WERI-Rb-1 (cell line): ENCODE data around the gene ZBTB20.

ENCODE experiments used
- DNase-seq: peaks from one replicate; pipeline ENCODE4 v3.0.0-alpha.2; 2020
- H3K27ac ChIP-seq: fragments of 250-450 bp; sonication (Bioruptor Pico); 2 replicates; pipeline ENCODE4 v1.5.1; 2020; ENCODE audit warnings: mild to moderate bottlenecking, moderate library complexity
- H3K27me3 ChIP-seq: fragments of 250-450 bp; sonication (Bioruptor Pico); 2 replicates; pipeline ENCODE4 v1.5.1; 2021; ENCODE audit warnings: mild to moderate bottlenecking, low read depth, moderate library complexity; ENCODE audit not compliant: insufficient read depth, severe bottlenecking
- H3K36me3 ChIP-seq: fragments of 250-450 bp; sonication (Bioruptor Pico); 2 replicates; pipeline ENCODE4 v1.5.1; 2020; ENCODE audit warnings: mild to moderate bottlenecking, moderate library complexity
- H3K4me3 ChIP-seq: 2 replicates; pipeline ENCODE4 v1.5.1; 2011; ENCODE audit warnings: low read depth, mild to moderate bottlenecking, control low read depth, low read length
- H3K9me3 ChIP-seq: fragments of 250-450 bp; sonication (Bioruptor Pico); 2 replicates; pipeline ENCODE4 v1.5.1; 2021; ENCODE audit warnings: mild to moderate bottlenecking, moderate library complexity; ENCODE audit not compliant: severe bottlenecking
- CTCF ChIP-seq: IDR thresholded peaks from 2 replicates; pipeline ENCODE4 v1.5.1; 2011; ENCODE audit warnings: low read depth, mild to moderate bottlenecking, control low read depth, inconsistent platforms, low read length

ZBTB20 gene

GRCh38 chr3:114332342-114333179 is 814.5 kb downstream of the ZBTB20 start:
- no peak for TF ChIP-seq CTCF
- no peaks in the 10 kb centered on the region for H3K36me3 ChIP-seq
- no peak overlapping the region for H3K27ac ChIP-seq
- no peak for DNase-seq
- H3K27me3 ChIP-seq = no peaks in the 10 kb centered on the region
- no peaks in the 10 kb centered on the region for H3K9me3 ChIP-seq
- no peak overlapping the region for H3K4me3 ChIP-seq

DNA sequence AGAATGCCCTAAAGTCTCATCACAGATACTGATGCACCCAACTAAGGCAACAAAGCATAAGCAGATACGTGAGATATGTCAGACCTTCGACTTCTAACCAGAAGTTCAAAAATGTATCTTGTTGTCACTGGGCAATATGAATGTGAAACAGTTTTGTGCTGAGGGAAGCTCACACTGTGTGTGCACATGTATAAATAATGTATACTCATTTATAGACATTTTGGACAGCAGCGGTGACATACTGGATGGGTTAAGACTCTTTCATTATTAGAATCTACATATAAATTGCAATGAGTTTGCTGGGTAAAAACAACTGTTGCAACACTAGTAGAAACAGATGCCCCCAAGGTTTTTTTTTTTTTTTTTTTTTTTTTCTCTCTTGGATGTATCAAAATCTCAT is 815.4 kb downstream of the ZBTB20 start:
- Histone ChIP-seq H3K36me3 (no peaks in the 10 kb centered on the region), H3K27me3 (no peaks in the 10 kb centered on the region), H3K27ac (no peak overlapping the region), H3K9me3 (no peaks in the 10 kb centered on the region), H3K4me3 (no peak overlapping the region)
- TF ChIP-seq CTCF = no peak
- DNase-seq = no peak

DNA sequence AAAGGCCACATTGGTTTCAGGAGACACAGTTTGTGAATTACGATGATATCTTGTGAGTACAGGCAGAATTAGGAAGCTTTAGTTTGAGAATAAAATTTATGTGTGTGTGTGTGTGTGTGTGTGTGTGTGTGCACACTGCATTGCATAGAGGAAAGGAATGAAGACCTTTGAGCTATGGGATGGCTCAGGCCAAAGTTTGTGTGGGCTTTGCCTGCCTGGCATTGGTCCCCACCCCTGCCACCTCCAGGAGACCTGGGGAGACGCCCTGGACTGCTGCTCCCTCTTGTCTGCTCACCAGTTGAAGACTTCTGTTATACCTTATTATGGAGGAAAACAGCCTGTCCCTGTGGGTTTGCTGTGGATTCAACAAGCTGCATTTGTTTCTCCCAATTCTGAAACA is 816.1 kb downstream of the ZBTB20 start:
- no peaks in the 10 kb centered on the region for H3K9me3 ChIP-seq

DNA sequence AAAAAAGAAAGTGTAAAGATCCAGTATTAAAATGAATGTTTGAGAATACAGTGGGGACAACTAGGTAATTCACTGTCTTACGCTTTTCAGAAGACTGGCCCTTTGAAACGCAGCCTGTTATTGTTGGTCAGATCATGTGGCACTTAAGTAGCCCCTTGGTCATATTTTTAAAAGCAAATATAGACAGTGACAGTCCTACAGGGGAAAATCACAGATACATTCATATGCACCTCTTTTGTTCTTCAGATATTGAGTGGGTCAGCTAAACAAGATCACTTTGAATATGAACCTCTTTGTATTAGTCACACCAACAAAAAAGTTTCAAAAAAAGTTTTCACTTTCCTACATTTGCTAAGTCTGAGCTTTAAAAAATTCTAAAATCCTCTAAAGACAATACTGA is 817.3 kb downstream of the ZBTB20 start:
- Histone ChIP-seq H3K27me3 (no peaks in the 10 kb centered on the region), H3K27ac (no peak overlapping the region), H3K9me3 (no peaks in the 10 kb centered on the region), H3K36me3 (no peaks in the 10 kb centered on the region), H3K4me3 (no peak overlapping the region)
- DNase-seq = no peak
- no peak for TF ChIP-seq CTCF

More for the DNA sequence above, 816.1 kb downstream of the ZBTB20 start:
- TF ChIP-seq CTCF = no peak
- Histone ChIP-seq H3K4me3 (no peak overlapping the region), H3K27me3 (no peaks in the 10 kb centered on the region), H3K36me3 (no peaks in the 10 kb centered on the region), H3K27ac (no peak overlapping the region)
- no peak for DNase-seq

DNA sequence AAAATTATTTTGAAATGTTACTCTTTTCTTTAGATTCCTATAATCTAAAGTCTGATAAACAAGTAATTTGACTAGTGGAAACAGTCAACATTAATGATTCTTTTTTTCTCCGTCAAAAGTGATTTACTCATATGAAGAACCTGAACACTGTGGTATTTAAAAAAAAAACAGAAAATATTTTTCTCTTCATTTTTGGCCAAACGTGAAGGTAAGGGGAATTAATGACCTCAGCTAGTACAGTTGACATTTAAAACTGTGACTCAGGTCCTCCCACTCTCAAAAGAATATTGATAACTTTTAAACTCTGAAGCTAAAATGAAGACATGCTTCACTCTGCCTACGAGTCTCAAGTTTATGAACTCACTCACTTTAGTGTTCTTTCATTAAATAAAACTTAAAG is 818.7 kb downstream of the ZBTB20 start:
- Histone ChIP-seq H3K27me3 (no peaks in the 10 kb centered on the region), H3K9me3 (no peaks in the 10 kb centered on the region), H3K4me3 (no peak overlapping the region), H3K36me3 (no peaks in the 10 kb centered on the region), H3K27ac (no peak overlapping the region)
- no peak for TF ChIP-seq CTCF
- DNase-seq = no peak

GRCh38 chr3:114327665-114328064 is 819.4 kb downstream of the ZBTB20 start:
- H3K9me3 ChIP-seq = no peaks in the 10 kb centered on the region
- no peak overlapping the region for H3K4me3 ChIP-seq
- H3K27ac ChIP-seq = no peak overlapping the region
- no peaks in the 10 kb centered on the region for H3K36me3 ChIP-seq
- DNase-seq = no peak
- H3K27me3 ChIP-seq = peaks cover 1% of the 10 kb centered on the region
- TF ChIP-seq CTCF = no peak
